GM19238 (cell line): ENCODE data around the gene TMEM131L.
A peak's percentile ranks its signal among the peaks of the same experiment; 100 is the strongest.
"Not testable (repeated sequence)": the region's sequence is repeated elsewhere in the genome, so short reads cannot be mapped to it uniquely, and the experiment has no call there.

Experiments
- DNase-seq: peaks from one replicate; pipeline ENCODE4 v3.0.0; 2011; ENCODE audit warnings: low spot score; ENCODE audit not compliant: insufficient read length

The TMEM131L gene

DNA sequence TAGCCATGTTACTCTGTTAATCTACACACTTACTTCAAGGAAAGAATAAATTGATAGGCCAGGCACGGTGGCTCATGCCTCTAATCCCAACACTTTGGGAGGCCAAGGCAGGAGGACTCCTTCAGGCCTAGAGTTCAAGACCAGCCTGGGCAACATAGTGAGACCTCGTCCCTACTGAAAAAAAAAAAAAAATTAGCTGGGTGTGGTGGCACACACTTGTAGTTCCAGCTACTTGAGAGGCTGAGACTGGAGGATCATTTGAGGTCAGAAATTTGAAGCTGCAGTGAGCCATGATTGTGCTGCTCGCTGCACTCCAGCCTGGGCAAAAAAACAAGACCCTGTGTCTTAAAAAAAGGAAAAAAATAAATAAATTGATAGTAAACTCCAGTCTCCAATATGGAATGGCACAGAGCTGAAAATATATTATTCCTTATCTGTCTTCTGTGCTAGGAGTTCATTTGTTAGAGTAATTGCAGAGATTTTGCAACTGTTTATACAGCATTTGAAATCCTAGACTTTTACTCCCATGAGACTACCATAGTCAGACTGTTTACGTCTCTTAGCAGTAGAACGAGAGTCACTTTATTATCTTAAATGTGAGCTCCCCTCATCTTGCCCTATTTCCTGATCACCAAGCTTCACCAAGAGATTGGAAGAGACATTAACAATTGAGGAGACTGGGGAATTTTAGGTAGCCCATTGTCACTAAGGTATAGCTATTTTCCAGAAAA lies 18.8 kb upstream of the TMEM131L start:
- no peak for DNase-seq

GRCh38 chr4:153448003-153448731 lies 18.0 kb upstream of the TMEM131L start:
- DNase-seq: no peak

- DNase-seq: no peak
These were observed 16.8 kb upstream of the TMEM131L start for GRCh38 chr4:153449338-153449737.

DNA sequence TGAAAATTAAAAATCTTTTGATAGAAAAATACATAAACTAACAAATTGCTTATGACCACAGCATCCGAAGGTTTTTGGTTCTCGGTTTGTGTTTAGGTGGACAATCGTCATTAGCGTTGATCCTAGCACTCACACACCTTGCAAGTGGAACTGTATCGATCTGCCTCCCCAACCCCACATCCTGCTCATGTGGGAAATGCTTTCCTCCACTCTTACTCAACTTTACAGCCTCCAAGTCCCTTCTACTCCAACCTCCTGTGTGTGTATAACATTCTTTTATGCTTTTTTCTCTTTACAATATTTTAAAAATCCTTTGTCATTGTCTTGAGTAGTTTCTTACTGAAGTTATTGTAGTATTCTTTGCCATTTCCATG lies 15.6 kb upstream of the TMEM131L start:
- no peak for DNase-seq

DNA sequence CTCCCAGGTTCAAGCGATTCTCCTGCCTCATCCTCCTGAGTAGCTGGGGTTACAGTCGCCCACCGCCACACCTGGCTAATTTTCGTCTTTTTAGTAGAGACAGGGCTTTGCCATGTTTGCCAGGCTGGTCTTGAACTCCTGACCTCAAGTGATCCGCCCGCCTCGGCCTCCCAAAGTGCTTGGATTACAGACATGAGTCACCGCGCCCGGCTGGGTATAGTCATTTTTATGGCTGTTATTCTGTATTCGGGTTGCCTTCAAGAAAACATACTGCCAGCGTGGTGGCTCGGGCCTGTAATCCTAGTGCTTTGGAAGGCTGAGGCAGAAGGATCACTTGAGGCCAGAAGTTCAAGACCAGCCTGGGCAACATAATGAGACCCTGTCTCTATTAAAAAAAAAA lies 15.0 kb upstream of the TMEM131L start:
- not testable (repeated sequence) for DNase-seq

DNA sequence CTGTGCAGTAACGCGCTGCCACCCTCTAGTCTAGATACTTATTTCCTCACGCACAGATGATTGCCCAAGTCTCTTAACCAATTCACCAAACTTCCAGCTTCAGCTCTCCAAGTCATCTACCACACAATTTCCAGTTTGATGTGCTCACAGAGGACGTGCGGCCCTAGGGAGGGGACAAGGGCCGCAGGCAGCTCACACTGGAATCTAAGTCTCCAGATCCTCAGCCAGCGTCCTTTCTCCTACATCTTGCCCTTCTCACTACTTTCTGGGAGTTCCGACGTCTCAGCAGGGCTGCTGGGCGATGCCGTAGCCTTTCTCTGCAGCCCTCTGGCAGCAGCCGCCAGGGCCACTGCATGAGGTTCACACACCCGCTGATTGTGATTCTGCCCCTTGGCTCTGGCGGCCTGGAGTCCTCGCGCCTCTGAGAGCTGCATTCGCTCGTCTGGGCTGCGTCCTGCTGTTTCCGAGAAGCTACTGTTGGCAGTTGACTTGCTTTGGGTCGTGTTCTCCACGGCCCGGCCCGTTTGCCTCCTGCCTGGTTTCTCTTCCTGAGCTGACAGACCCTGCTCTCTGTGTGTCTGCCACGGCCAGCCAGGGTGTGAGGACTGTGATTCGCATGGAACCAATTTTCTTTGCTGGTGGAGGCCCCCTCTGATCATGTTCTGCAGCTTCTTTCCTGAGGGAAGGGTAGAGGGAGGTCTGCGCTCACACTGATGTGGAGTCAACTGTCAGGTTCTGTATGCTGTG lies 14.1 kb upstream of the TMEM131L start:
- no peak for DNase-seq

- no peak for DNase-seq
These were observed 13.3 kb upstream of the TMEM131L start for GRCh38 chr4:153452658-153453378.

- no peak for DNase-seq
These were observed 12.8 kb upstream of the TMEM131L start for GRCh38 chr4:153453402-153453801.

DNA sequence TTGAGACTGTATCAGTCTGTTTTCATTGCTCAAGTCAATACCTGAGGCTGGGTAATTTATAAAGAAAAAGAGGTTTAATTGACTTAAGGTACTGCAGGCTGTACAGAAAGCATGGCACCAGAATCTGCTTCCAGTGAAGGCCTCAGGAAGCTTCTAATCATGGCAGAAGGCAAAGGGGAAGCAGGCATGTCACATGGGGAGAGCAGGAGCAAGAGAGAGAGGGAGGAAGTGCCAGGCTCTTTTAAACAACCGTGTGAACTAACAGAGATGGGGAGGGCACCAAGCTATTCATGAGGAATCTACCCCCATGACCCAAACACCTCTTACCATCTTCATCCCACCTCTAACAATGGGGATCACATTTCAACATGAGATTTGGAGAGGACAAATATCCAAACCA lies 7.2 kb upstream of the TMEM131L start:
- DNase-seq: no peak

GRCh38 chr4:153461549-153461948 lies 4.6 kb upstream of the TMEM131L start:
- not testable (repeated sequence) for DNase-seq

DNA sequence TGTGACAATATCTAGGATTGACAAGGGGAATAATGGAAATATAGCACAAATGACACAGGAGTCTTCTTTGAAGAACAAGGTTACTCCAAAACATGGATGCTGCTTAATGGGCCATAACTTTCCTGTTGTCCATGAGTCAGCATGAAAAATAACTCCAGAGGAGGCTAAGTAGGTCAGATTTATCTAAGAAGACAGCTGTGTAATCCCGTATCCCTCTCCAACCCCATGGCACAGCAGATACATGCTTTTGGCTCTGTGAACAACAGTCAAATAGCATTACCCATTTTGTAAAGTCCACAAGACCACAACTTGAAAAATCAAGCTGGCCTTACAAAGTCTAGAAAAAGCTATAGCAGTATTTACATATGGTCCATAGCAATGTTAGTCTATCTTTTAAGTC lies 2.1 kb upstream of the TMEM131L start:
- no peak for DNase-seq

- DNase-seq: no peak
These were observed 1.0 kb upstream of the TMEM131L start for GRCh38 chr4:153465140-153465539.

- DNase-seq: no peak
These were observed 512 bp upstream of the TMEM131L start for GRCh38 chr4:153465615-153466080.

- DNase-seq: peak; percentile 83
These were observed 1.1 kb downstream of the TMEM131L start for GRCh38 chr4:153466949-153467896.

DNA sequence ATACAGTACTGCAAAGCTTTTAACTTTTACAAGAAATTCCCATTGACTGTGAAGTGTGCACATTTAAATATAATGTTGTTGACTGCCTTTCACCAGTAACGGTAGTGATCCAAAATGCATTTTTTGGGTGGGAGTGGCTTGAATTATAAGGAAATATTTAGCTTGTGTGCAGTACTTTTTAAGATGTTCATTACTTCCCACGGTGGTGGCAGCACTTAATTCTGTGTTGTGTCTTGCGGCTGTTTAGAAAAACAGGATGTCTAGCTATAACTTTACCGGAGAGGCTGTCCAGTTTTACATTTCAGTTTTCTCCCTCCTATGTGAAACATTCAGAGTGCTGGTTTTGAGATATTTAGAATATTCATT lies 1.7 kb downstream of the TMEM131L start:
- no peak for DNase-seq

GRCh38 chr4:153468587-153468986 lies 2.4 kb downstream of the TMEM131L start:
- no peak for DNase-seq

DNA sequence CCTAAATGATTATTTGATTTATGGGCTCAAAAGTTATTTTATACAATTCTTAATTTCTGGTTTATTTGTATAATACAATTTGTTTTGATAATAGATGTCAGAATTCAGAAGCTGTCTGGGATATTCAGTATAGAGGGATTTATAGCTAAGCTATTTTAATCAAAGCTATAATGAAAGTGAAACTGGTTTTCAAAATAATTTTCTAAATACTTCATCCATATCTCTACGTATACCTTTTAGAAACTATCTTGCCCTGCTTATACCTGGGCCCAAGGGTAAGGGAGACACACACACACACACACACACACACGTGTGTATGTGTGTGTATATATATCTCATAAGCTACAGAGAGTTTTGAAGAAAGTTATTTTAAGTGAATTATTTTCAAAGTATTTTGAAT lies 2.9 kb downstream of the TMEM131L start:
- DNase-seq: no peak

- DNase-seq: not testable (repeated sequence)
These were observed 5.0 kb downstream of the TMEM131L start for GRCh38 chr4:153471071-153471697.

GRCh38 chr4:153471698-153472093 lies 5.5 kb downstream of the TMEM131L start:
- no peak for DNase-seq
